ENCODE measurements around the gene CSF1.
"Not testable (repeated sequence)": the region's sequence is repeated elsewhere in the genome, so short reads cannot be mapped to it uniquely, and the experiment has no call there.

DNA sequence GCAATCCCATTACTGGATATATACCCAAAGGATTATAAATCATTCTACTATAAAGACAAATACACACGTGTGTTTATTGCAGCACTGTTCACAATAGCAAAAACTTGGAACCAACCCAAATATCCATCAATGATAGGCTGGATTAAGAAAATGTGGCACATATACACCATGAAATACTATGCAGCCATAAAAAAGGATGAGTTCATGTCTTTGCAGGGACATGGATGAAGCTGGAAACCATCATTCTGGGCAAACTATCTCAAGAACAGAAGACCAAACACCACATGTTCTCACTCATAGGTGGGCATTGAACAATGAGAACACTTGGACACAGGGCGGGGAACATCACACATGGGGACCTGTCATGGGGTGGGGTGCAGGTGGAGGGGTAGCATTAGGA, 49.0 kb upstream of the CSF1 start:
- TF ChIP-seq, protein P1, sequence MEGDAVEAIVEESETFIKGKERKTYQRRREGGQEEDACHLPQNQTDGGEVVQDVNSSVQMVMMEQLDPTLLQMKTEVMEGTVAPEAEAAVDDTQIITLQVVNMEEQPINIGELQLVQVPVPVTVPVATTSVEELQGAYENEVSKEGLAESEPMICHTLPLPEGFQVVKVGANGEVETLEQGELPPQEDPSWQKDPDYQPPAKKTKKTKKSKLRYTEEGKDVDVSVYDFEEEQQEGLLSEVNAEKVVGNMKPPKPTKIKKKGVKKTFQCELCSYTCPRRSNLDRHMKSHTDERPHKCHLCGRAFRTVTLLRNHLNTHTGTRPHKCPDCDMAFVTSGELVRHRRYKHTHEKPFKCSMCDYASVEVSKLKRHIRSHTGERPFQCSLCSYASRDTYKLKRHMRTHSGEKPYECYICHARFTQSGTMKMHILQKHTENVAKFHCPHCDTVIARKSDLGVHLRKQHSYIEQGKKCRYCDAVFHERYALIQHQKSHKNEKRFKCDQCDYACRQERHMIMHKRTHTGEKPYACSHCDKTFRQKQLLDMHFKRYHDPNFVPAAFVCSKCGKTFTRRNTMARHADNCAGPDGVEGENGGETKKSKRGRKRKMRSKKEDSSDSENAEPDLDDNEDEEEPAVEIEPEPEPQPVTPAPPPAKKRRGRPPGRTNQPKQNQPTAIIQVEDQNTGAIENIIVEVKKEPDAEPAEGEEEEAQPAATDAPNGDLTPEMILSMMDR (IDR thresholded peaks at IDR 0.05 in 2 of 3, conservative IDR thresholded peaks at IDR 0.05 in 1 of 3; ENCODE audit: borderline replicate concordance in 1 of 3, insufficient read depth in 1 of 3, low read depth in 2 of 3, low read length in 2 of 3) = not testable (repeated sequence)
- TF ChIP-seq SRF (IDR thresholded peaks at IDR 0.05; ENCODE audit: low read depth); POLR2A (IDR thresholded peaks at IDR 0.05; ENCODE audit: borderline replicate concordance, extremely low read depth, insufficient read depth, insufficient read length): not testable (repeated sequence)
- TF ChIP-seq, protein P2, sequence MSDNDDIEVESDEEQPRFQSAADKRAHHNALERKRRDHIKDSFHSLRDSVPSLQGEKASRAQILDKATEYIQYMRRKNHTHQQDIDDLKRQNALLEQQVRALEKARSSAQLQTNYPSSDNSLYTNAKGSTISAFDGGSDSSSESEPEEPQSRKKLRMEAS (IDR thresholded peaks at IDR 0.05) = not testable (repeated sequence)
